Measurements from ENCODE around the gene ACOT12. TPM values are rescaled to one million over a fixed set of nuclear protein-coding genes. Genes with fewer than 3 reads are reported as not detected.

ACOT12 gene
- total and polyA plus RNA-seq, 9 of the 15 experiments (the other 6 are each of a cell fraction or from before 2014, with no cell fraction given), result 0.03 TPM; not detected in 8

DNA sequence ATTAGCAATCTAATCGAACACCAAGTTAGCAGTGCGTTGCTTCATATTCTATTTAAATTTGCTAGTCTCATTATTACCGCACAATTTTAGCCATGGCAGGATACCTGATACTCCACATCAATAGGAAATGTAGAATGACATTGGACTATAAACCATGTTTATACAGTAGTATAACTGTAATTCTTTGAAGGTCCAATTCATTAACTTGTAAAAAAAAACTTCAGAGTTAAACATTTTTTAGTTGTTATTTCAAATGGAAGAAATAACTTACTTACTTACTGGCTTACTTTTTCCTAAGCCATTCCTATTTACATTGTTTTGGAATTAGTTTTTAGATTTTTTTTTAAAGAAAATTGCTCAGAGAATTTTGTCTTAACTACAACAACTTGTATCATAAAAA lies 35.4 kb upstream of the ACOT12 start:
- WGBS (ENCODE audit: insufficient coverage, low coverage, missing lambda C conversion rate), result 89% methylated on average over 3 of the region's 3 CpGs
- no TSS peak for BruUV-seq (replicated peaks)
- Histone ChIP-seq H3K9me3 (replicated peaks; ENCODE audit: control insufficient read depth, insufficient read depth, low read depth, low read length) (no peaks in the 10 kb centered on the region), H3K4me3 (no peak overlapping the region), H3K36me3 (ENCODE audit: control insufficient read depth, insufficient read depth, low read length) (no peaks in the 10 kb centered on the region; the same call in 2 of the 3 replicates), H2AFZ (ENCODE audit: low read depth, low read length) (no peak overlapping the region), H3K9ac (ENCODE audit: insufficient read depth in 1 of 2, low read depth in 2 of 2, low read length in 2 of 2) (no peak overlapping the region), H3K27ac (ENCODE audit: extremely low read depth, low read depth, low read length) (no peak overlapping the region), H3K79me2 (ENCODE audit: control insufficient read depth, insufficient read depth, low read length) (no peaks in the 10 kb centered on the region), H3K4me1 (replicated peaks in 1 of 2; ENCODE audit: control insufficient read depth in 2 of 2, insufficient read depth in 2 of 2, low read length in 2 of 2) (no peaks in the 10 kb centered on the region; a peak in 1 of 5 replicates), H3K9me1 (ENCODE audit: control insufficient read depth, insufficient read depth, low read length) (no peaks in the 10 kb centered on the region), H3K27me3 (ENCODE audit: control insufficient read depth in 2 of 2, insufficient read depth in 2 of 2, low read length in 2 of 2) (no peaks in the 10 kb centered on the region), H3K4me2 (ENCODE audit: insufficient read depth, low read length) (no peak overlapping the region), H4K20me1 (replicated peaks; ENCODE audit: control insufficient read depth, insufficient read depth, low read length) (no peaks in the 10 kb centered on the region)
- DNase-seq (ENCODE audit: extremely low read depth in 1 of 4, low spot score in 3 of 4), result no peak
- intact Hi-C loops (cut with micrococcal nuclease), result loop anchor here (5.0 to 10.0 kb wide), 4 partner anchors 75 to 798 kb away; partner anchors contain the start of gene SSBP2
- TF ChIP-seq SIX5 (IDR thresholded peaks at IDR 0.05; ENCODE audit: borderline replicate concordance in 1 of 2, insufficient read depth in 1 of 2, low read depth in 1 of 2, low read length in 2 of 2), result no peak
- no peak for TF ChIP-seq ZNF280A (IDR thresholded peaks at IDR 0.05; ENCODE audit: low read depth, partially characterized antibody)
- no peak for TF ChIP-seq NR3C1 (CRISPR knock-in tag; IDR thresholded peaks at IDR 0.05)
- TF ChIP-seq SRF (CRISPR knock-in tag; IDR thresholded peaks at IDR 0.05), result no peak
- no peak for TF ChIP-seq ZNF274 (IDR thresholded peaks at IDR 0.05; ENCODE audit: borderline replicate concordance, low read depth, low read length)
- ChIA-PET POLR2A (interaction anchor here (1.2 kb wide), 1 partner anchor 12 kb away, joined by 4 read pairs; no protein-coding TSS in a partner anchor), CTCF (ENCODE audit: low intra/inter-chr PET ratio) (no interaction called here)
- no peak for FAIRE-seq
- in situ Hi-C loops (cut with MboI), result loop anchor here (10.0 kb wide), 1 partner anchor 415 kb away; no protein-coding TSS in a partner anchor
- ATAC-seq, result no peak

Data from K562 (cell line).